Fibroblast of mammary gland (primary cell): ENCODE data around the gene STK39.

ENCODE experiments used
- DNase-seq: peaks from one replicate; pipeline ENCODE4 v3.0.0-alpha.2; 2010; ENCODE audit warnings: low read depth
- H3K4me3 ChIP-seq: 2 replicates; pipeline ENCODE4 v1.5.1; 2011; ENCODE audit warnings: low read depth, mild to moderate bottlenecking, low read length, moderate library complexity; ENCODE audit not compliant: control insufficient read depth
- TF ChIP-seq, protein P1 (sequence below): conservative IDR thresholded peaks from 2 replicates; pipeline ENCODE4 v1.5.1; 2011; ENCODE audit warnings: low read depth, low read length, inconsistent platforms; ENCODE audit not compliant: control insufficient read depth, insufficient read depth

The STK39 gene

DNA sequence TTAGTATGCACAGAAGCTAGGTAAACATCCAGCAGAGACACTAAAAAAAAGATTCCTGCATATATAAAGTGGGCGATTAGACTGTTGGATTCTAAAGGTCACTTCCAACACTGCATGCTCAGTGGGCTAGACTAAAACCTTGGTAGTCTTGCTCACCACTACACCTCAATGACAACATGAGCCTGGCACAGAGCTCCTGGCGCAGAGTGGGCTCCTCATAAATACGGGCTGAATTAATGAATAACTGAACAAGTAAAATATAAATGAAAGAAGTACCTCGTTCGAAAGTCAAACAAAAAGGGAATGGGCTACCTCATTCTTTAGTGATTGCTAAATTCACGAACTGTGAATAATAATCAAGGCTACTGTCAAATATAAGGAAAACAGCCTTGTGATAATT is 185.3 kb downstream of the STK39 start:
- TF ChIP-seq, protein P1, sequence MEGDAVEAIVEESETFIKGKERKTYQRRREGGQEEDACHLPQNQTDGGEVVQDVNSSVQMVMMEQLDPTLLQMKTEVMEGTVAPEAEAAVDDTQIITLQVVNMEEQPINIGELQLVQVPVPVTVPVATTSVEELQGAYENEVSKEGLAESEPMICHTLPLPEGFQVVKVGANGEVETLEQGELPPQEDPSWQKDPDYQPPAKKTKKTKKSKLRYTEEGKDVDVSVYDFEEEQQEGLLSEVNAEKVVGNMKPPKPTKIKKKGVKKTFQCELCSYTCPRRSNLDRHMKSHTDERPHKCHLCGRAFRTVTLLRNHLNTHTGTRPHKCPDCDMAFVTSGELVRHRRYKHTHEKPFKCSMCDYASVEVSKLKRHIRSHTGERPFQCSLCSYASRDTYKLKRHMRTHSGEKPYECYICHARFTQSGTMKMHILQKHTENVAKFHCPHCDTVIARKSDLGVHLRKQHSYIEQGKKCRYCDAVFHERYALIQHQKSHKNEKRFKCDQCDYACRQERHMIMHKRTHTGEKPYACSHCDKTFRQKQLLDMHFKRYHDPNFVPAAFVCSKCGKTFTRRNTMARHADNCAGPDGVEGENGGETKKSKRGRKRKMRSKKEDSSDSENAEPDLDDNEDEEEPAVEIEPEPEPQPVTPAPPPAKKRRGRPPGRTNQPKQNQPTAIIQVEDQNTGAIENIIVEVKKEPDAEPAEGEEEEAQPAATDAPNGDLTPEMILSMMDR = no peak
- H3K4me3 ChIP-seq = no peak overlapping the region
- no peak for DNase-seq

- DNase-seq = peak; percentile 66
Measured at GRCh38 chr2:168060986-168061750, 186.2 kb downstream of the STK39 start.

GRCh38 chr2:168059758-168060157 is 187.6 kb downstream of the STK39 start:
- no peak for DNase-seq
- no peak overlapping the region for H3K4me3 ChIP-seq
- TF ChIP-seq, protein P1 = no peak

More at GRCh38 chr2:168060986-168061750, 186.2 kb downstream of the STK39 start:
- H3K4me3 ChIP-seq = no peak overlapping the region
- TF ChIP-seq, protein P1 = no peak

- no peak for DNase-seq
- TF ChIP-seq, protein P1 = no peak
- no peak overlapping the region for H3K4me3 ChIP-seq
Measured at GRCh38 chr2:168058675-168059074, 188.7 kb downstream of the STK39 start.

DNA sequence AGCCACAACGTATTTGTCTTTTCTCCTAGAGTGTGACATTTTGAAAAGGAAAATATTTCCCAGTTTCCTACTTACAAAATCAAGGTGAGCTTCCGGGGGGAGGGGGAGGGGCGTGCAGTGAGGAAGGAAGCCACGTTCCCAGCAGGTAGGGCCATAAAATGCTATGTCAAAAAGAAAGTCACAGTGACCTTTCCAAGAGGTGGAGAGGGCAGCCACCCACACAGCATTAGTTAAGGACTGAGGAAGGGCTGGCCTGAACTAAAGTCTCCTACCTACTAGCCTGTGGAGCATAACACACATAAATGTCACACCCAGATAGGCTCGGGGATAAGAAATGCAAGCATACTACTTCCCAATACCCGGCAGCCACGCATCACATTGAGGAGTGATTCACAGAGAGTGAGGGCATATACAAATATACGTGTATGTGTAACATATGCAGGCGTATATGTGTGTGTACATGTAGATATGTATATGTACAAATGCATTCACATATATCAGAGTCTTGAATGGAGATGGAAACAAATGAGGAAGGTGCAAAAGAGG is 191.1 kb downstream of the STK39 start:
- H3K4me3 ChIP-seq = no peak overlapping the region
- TF ChIP-seq, protein P1 = no peak
- DNase-seq = no peak

- no peak for DNase-seq
- H3K4me3 ChIP-seq = no peak overlapping the region
- TF ChIP-seq, protein P1 = no peak
Measured at GRCh38 chr2:168054657-168055056, 192.7 kb downstream of the STK39 start.
